Tibial artery (tissue), 4 donors: ENCODE results near the gene MLYCD.

ENCODE experiments used
- DNase-seq, 2 donors: peaks; one replicate each; pipeline ENCODE4 v3.0.0-alpha.2; 2019
- H3K27ac ChIP-seq, 2 donors: fragments of 200-600 bp; sonication (generic) in 1 of 2; 1 replicate in 1 of 2; 2 replicates in 1 of 2; pipeline ENCODE4 v1.5.1; 2018 to 2019; ENCODE audit warnings: mild to moderate bottlenecking in 1 of 2
- H3K27me3 ChIP-seq, 2 donors: fragments of 200-600 bp; sonication (generic) in 1 of 2; one replicate each; pipeline versions ENCODE4 v1.5.1 to v1.6.0; 2016 to 2019
- H3K36me3 ChIP-seq, 3 donors: fragments of 200-600 bp; sonication (generic) in 2 of 3; one replicate each; pipeline ENCODE4 v1.5.1; 2016 to 2019; ENCODE audit warnings: mild to moderate bottlenecking in 2 of 3
- H3K4me1 ChIP-seq, 4 donors: fragments of 200-600 bp; sonication (generic) in 2 of 4; 1 replicate in 3 of 4; 2 replicates in 1 of 4; pipeline ENCODE4 v1.5.1; 2016 to 2019
- H3K4me3 ChIP-seq, 2 donors: fragments of 200-600 bp; sonication (generic) in 1 of 2; 1 replicate in 1 of 2; 2 replicates in 1 of 2; pipeline ENCODE4 v1.5.1; 2018 to 2019; ENCODE audit warnings: mild to moderate bottlenecking in 2 of 2
- H3K9me3 ChIP-seq, 3 donors: fragments of 200-600 bp; sonication (generic) in 1 of 3; one replicate each; pipeline ENCODE4 v1.5.1; 2016 to 2019
- CTCF ChIP-seq, 2 experiments: fragments of 200-600 bp in 1 of 2; fragments of 450-650 bp in 1 of 2; IDR thresholded peaks; one replicate each; pipeline ENCODE4 v1.5.1; 2017 to 2019; ENCODE audit warnings: antibody characterized with exemption in 2 of 2, mild to moderate bottlenecking in 1 of 2, moderate library complexity in 1 of 2
- intact Hi-C: fragments of 100-400 bp; cut with DNase I; formaldehyde crosslinking; loops from one replicate; pipeline ENCODE4 v1.15.0; 2023; ENCODE audit warnings: low total_unique reads

Gene MLYCD

DNA sequence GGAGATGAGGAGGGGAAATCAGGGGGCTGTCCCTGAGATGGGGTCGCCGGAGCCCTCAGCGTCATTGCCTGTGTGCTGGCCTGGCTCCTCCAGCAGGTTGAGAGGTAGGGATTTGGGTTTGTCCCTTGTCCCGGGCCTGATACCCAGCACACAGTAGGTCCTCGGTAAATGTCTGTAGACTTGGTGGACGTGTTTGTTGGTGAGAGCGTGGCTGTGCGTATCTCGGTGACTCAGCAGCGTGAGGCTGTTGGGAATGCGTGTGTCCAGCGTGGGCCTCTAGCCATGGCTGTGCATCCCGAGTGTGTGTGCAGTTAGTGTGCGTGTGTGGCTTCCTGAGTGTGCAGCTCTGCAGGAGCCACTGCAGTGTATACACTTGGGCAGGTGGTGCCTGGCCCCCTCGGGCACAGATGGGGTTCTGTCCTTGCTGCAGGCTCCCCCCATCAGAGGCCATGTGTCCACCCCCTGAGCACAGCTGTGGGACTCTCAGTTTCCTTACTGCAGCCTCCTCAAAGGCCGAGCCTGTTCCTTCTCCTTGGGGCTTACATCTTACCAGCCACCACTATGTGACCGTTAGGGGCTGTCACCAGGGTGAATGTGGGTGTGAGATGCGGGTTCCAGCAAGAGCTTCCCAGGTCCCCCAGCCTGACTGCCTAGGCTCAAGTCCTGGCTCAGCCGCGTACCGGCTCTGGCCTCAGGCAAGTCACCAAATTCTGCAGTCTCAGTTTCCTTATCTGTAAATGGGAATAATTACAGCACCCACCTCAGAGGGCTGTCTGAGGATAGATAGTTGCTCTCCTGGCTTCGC, 74.9 kb downstream of the MLYCD start:
- H3K4me1 ChIP-seq, result peaks cover 0 to 4% (median 3%) of the 10 kb centered on the region in 4 donors
- no peak for TF ChIP-seq CTCF (IDR thresholded peaks at IDR 0.05)
- H3K27ac ChIP-seq, result no peak overlapping the region
- no peaks in the 10 kb centered on the region for H3K36me3 ChIP-seq
- H3K4me3 ChIP-seq, result no peak overlapping the region
- peaks cover 0 to 26% of the 10 kb centered on the region in 2 donors for H3K27me3 ChIP-seq
- no peak for DNase-seq
- peaks cover 0 to 12% (median 0%) of the 10 kb centered on the region in 3 donors for H3K9me3 ChIP-seq
- intact Hi-C loops, result no loop called here

GRCh38 chr16:83974475-83974874, 75.6 kb downstream of the MLYCD start:
- H3K27ac ChIP-seq, result no peak overlapping the region
- intact Hi-C loops, result no loop called here
- no peak for DNase-seq
- no peak for TF ChIP-seq CTCF (IDR thresholded peaks at IDR 0.05)
- H3K4me1 ChIP-seq, result no peaks in the 10 kb centered on the region
- peaks cover 0 to 19% of the 10 kb centered on the region in 2 donors for H3K27me3 ChIP-seq
- H3K4me3 ChIP-seq, result no peak overlapping the region
- peaks cover 0 to 12% (median 4%) of the 10 kb centered on the region in 3 donors for H3K9me3 ChIP-seq
- H3K36me3 ChIP-seq, result no peaks in the 10 kb centered on the region

DNA sequence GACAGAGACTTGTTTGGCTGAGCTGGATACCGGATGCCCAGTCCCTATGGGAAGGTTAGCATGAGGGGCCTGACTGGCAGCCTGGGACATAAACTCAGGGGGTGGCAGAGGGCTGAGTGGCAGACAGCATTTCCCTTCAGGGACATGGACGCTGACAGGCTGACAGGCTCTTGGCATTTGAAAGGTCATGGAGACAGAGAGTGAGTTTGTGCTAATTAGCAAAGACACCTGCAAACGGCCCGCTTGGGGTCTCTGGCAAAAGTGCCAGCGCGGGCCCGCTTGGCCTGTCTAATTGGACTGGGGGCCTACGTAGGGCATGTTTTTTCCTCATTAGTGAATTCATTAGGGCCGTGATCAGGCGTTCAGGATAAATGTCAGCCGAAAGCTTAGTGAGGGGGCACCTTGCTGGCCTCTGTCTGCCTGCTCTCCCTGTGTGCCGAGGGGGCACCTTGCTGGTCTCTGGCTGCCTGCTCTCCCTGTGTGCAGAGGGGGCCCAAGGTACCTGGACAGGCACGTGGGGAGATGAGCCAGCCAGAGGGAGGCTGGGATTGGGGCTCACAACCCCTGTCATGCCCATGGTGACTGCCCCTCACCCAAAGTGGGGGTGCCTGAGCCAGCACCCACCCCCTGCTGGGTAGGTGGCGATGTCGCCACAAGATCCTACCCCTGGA, 76.8 kb downstream of the MLYCD start:
- intact Hi-C loops, result no loop called here
- no peak for DNase-seq

More for the DNA sequence above, 76.8 kb downstream of the MLYCD start:
- H3K36me3 ChIP-seq, result no peaks in the 10 kb centered on the region
- TF ChIP-seq CTCF (IDR thresholded peaks at IDR 0.05), result no peak
- H3K9me3 ChIP-seq, result peaks cover 0 to 12% (median 4%) of the 10 kb centered on the region in 3 donors
- peaks cover 0 to 9% of the 10 kb centered on the region in 2 donors for H3K27me3 ChIP-seq
- no peak overlapping the region for H3K27ac ChIP-seq
- H3K4me1 ChIP-seq, result no peaks in the 10 kb centered on the region
- H3K4me3 ChIP-seq, result no peak overlapping the region
